GM21390 (cell line): Measurements from ENCODE around the gene FGF18.
"Not testable (repeated sequence)": the region's sequence is repeated elsewhere in the genome, so short reads cannot be mapped to it uniquely, and the experiment has no call there.

ENCODE experiments used
- ATAC-seq: cut with Tn5 transposase; IDR thresholded peaks from one replicate; pipeline ENCODE4 v1.9.1; 2021; ENCODE audit not compliant: unreplicated experiment

FGF18 gene, protein sequence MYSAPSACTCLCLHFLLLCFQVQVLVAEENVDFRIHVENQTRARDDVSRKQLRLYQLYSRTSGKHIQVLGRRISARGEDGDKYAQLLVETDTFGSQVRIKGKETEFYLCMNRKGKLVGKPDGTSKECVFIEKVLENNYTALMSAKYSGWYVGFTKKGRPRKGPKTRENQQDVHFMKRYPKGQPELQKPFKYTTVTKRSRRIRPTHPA

DNA sequence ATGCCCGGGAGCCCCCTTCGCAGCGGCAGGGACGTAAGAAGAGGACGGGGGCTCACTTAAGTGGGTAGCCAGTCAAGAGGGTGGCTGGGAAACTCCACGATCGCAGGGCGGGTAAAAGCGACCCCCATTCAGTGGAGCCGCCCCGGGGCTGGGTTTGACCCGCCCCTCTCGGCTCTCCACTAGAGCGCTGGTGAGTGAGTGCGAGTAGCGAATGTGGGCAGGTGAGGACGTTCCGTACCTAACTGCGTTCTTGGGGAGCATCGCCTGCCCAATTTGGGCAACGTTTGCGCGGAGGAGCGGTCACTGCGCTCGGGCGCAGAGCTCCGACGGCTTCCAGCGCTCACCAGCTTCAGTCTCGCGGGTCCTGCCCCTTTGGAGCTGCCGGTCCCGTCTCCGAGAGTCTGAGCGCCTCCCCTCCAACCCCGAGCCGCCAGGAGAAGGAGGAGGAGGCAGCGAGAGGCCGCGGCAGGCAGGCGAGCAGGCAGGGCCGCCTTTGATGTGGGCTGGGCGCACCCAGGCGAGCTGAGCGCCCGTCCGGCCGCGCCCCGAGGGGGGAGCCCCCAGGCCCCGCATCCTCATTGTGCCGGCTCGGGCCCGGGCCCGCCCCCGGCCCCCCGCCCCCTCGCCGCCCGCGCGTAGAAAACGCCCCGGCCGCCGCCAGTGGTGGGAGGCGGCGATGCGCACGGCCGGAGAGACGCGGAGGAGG lies at the start of gene FGF18:
Gene FGF18 (plus strand): TSS at position 666 of the 706 bp plus-strand sequence. CDS start 553 bp downstream, outside the sequence.
- peak; percentile 39 for ATAC-seq

DNA sequence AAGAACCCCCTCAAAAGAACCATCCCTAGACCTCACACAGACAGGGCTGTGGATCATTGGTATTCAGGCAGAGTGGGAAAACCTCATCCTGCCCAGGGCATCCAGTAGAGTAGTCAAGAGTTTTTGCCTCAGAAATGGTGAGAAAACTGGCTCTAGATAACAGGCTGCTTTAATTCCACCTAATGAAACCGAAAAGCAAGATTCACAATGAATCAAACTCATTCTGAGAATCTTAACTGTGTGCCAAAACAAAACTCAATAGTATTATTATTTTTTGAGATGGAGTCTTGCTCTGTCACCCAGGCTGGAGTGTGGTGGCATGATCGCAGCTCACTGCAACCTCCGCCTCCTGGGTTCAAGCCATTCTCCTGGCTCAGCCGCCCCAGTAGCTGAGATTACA lies 49.5 kb upstream of the FGF18 start:
- ATAC-seq = no peak

DNA sequence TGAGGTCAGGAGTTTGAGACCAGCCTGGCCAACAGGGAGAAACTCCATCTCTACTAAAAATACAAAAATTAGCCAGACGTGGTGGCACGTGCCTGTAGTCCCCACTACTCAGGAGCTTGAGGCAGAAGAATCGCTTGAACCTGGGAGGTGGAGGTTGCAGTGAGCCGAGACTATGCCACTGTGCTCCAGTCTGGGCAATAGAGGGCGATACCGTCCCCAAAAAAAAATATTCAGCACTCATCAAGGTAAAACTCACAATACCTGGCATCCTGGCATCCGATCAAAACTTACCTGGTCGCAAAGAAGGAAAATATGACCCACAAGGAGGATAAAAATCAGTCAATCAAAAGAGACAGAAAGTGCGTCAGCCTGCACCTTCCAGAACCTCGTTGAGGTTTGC lies 48.6 kb upstream of the FGF18 start:
- not testable (repeated sequence) for ATAC-seq

DNA sequence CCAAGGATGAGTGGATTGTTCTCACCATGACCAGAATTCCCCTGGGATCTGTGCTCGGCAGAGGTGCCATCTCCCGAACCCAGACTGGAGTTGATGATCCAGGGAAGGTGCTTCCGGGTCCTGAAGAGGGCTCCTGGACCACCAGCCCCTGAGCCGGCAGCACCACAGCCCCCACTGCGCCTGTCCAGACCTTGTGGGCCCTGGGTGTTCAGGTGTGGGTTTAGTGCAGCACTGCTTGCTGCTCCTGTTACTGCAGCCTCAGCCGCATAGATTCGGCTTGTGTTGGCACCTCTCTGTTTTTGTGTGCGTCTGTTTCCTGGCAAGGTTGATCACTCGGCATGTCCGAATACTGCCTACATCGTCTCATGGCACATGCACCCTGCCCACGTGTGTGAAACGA lies 48.1 kb upstream of the FGF18 start:
- no peak for ATAC-seq

DNA sequence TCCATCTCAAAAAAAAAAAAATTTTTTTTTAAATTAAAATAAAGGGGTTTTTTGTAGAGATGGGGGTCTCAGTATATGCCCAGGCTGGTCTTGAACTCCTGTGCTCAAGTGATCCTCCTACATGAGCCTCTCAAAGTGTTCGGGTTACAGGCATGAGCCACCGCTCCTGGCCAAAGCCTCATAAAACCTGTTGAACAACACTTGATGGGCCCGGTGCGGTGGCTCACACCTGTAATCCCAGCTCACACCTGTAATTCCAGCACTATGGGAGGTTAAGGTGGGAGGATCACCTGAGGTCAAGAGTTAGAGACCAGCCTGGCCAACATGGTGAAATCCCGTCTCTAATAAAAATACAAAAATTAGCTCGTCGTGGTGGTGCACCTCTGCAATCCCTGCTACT lies 39.5 kb upstream of the FGF18 start:
- no peak for ATAC-seq

DNA sequence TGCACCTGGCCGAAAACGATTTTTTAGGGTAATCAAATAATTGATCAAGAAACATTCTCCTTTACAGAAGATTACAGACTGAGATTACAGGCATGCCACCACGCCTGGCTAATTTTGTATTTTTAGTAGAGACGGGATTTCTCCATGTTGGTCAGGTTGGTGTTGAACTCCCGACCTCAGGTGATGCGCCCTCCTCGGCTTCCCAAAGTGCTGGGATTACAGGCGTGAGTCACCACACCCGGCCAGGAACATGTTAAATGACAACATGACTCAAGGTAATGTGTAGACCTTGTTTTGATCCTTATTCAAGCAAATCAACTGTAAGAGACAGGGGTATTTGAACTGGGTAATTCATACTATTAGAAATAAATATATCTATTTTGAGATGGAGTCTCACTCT lies 35.0 kb upstream of the FGF18 start:
- not testable (repeated sequence) for ATAC-seq

DNA sequence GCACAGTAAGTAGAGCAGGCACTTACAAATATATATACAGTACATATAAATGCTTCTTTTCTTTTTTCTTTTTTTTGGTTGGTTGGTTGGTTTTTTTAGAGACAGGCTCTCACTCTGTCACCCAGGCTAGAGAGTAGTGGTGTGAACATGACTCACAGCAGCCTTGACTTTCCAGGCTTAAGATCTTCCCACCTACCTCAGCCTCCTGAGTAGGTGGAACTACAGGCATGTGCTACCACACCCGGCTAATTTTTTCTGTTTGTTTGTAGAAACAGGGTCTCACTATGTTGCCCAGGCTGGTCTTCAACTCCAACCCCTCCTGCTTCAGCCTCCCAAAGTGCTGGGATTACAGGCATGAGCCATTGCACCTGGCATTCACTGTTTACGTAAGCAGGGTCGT lies 34.4 kb upstream of the FGF18 start:
- ATAC-seq = not testable (repeated sequence)

DNA sequence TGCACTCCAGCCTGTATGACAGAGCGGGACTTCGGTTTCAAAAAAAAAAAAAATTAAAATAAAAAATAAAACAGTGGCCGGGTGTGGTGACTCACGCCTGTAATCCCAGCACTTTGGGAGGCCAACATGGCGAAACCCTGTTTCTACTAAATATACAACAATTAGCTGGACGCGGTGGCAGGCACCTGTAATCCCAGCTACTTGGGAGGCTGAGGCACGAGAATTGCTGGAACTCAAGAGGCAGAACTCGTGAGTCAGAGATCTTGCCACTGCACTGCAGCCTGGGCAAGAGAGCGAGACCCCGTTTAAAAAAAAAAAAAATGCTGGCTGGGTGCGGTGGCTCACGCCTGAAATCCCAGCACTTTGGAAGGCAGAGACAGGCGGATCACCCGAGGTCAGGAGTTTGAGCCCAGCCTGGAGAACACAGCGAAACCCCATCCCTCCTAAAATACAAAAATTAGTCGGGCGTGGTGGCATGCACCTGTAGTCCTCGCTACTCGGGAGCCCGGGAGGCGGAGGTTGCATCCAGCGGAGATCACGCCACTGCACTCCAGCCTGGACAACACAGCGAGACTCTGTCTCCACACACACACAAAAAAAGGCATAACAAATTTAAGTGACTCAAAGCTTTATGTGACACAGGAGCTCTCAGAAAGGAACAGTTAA lies 33.3 kb upstream of the FGF18 start:
- ATAC-seq = no peak

DNA sequence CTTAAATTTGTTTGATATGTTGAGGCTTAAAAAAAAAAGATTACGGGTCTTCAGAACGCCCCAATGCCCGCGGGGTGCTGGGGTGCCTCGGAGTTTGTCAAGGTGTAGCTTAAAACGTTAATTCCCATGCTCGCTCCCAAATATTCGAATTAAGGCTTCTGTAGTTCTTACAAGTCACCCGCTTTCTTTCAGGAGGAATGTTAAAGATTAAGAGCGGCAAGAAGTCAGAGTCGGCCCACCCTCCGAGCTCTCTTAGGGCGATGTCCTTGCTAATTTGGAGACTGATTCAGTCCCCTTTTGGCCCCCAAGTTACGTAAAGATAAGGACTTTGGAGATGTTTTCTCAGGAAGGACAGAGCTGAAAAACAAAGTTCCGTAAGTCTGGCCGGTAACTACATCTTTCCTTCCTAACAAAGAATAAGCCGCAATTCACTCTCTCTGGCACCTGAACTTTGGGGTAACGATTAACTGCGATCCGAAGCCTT lies 32.5 kb upstream of the FGF18 start:
- ATAC-seq = no peak

DNA sequence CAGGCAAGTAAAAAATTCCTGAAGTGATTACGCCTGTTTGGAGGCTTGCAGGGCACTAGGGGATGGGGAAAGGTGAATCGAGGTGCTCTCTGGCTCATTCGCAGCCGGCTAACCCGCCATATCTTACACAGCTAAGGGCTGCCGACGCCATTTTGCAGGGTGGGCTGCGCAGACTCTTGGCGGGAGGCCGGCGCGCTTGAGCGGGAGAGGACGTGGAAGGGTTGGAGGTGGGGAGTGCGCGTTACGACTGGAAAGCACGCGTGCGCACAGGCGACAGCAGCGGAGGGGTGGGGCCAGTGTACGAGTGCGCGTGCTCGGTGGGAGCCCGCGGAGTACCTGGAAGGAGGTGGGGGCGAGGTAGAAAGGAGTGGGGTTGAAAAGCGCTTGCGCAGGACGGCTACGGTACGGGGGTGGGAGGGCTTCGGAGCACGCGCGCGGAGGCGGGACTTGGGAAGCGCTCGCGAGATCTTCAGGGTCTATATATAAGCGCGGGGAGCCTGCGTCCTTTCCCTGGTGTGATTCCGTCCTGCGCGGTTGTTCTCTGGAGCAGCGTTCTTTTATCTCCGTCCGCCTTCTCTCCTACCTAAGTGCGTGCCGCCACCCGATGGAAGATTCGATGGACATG lies 32.0 kb upstream of the FGF18 start, which contains the start of gene NPM1:
Gene NPM1 (plus strand): TSS at position 505 of the 625 bp plus-strand sequence. CDS start 100 bp downstream, at position 605.
- ATAC-seq = peak; percentile 83

DNA sequence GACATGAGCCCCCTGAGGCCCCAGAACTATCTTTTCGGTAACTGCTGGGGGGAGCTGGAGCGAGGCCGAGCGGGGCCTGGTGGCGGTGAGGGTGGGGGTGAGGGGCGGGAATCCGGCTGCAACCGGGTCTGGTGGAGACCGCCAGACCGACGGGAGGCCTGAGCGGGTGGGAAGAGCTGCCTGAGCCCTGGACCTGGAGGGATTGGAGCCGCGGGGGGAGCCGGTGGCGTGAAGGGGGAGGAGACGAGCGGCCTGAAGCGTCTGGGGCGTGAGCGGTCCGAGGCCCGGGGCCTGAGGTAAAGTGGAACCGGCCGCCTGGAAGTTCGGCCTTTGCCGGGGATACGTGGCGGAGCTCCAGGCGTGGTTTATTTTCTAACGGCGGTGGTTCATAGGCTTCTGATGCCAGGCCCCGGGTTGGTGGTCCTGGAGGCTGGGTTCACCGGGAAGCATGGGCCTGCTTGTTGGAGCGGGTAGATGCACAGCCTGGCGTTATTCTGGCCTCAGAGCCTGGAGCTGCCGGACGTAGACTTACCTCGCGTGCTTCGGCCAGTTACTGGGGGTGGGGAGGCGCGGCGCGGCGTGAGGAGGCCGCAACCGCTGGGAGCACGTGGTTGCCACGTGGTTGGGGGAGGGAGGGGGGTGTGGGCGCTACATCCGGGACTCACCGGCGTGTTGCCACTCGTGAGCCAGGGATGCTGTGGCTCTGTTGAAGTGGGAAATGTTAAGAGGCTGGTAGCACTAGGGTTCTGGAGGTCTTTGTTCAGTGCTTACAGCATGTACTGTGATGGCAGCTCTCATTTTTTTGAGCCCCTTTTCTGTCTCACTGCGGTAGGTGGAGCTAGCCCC lies 31.3 kb upstream of the FGF18 start:
- peak; percentile 38 for ATAC-seq

DNA sequence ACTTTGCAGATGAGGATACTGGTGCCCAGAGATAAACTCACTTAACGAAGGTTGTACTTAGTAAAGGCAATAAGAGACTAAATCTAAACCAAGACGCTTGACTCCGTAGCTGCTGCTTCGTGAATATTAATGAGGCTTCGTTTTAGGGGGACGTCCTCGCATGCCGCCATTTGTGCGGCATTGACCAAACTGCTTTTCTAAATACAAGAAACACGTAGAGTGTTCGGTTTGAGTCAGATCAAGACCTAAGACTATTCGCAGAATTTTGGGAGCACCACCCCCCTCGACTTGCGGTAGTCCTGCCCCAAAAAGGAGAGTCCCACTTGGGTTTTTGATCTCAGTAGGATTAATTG lies 30.7 kb upstream of the FGF18 start:
- ATAC-seq = no peak

DNA sequence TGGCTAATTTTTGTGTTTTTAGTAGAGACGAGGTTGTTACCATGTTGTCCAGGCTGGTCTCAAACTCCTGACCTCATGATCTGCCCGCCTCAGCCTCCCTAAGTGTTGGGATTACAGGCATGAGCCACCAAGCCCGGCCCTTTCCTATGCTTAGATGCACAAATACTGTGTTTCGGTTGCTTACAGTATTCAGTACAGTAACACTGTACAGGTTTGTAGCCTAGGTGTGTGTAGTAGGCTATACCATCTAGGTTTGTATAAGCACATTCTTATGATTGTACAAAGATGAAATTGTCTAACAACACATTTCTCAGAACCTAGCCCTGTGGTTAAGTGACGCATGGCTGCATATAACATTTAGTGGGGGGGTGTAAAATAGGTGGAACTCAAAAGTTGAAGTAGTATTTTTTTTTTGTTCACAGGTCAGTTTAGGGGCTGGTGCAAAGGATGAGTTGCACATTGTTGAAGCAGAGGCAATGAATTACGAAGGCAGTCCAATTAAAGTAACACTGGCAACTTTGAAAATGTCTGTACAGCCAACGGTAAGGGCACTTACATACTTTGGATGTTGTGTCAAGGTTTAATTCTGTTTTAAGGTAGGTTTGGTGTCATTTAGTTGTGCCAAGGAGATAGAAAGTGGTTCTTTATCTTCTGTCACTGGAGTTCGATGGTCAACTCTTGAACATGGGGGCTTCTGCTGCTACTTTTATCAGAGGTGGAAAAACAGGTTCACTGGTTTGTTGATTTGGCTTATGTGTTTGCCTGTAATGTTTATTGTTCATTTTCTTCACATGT lies 28.4 kb upstream of the FGF18 start:
- ATAC-seq = no peak

DNA sequence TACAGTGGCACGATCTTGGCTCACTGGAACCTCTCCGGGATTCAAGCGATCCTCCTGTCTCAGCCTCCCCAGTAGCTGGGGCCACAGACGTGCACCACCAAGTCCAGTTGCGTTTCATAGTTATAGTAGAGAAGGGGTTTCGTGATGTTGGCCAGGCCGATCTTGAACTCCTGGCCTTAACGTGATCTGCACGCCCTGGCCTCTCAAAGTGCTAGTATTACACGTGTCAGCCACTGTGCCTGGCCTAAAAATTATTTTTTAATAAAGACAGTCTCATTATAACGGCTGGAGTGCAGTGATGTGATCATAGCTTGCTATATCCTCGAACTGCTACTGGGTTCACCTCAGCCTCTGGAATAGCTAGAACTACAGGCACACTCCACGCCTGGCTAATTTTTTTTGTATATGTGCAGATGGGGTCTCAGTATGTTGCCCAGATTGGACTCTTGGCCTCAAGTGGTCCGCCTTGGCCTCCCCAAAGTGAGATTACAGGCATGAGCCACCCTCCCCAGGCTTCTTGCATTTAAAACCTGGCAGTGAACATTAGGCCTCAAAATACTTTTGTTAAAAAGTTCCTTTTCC lies 27.4 kb upstream of the FGF18 start:
- no peak for ATAC-seq

DNA sequence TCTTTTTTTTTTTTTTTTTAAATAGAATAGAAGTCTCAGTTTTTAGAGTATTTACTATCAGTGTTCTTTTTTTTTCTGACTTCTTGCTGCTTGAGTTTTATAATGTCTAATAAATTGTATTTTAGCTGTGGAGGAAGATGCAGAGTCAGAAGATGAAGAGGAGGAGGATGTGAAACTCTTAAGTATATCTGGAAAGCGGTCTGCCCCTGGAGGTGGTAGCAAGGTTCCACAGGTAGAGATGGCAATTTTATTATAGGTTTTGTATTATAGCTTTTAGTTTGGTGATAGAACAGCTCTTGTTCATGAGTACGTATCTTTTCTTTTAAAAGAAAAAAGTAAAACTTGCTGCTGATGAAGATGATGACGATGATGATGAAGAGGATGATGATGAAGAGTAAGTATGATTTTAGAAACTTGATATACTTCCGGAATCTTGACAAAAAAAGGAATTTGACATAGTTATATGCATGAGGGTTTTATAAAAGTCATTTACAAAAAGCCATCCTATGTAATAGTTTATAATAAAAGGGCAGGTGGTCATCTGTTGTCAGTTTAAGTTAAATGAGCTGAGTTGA lies 26.8 kb upstream of the FGF18 start:
- ATAC-seq = no peak

DNA sequence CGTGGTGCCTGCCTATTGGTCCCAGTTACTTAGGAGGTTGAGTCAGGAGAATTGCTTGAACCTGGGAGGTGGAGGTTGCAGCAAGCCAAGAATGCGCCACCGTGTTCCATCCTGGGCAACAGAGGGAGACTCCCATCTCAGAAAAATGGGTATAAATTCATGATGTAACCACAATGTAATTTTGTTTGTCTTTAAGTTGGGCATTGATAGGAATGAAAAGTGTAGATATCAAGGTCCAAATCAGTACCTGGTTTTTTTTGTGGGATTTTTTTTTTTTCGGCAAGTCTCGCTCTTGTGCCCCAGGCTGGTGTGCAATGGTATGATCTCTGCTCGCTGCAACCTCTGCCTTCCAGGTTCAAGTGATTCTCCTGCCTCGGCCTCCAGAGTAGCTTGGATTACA lies 24.4 kb upstream of the FGF18 start:
- no peak for ATAC-seq

DNA sequence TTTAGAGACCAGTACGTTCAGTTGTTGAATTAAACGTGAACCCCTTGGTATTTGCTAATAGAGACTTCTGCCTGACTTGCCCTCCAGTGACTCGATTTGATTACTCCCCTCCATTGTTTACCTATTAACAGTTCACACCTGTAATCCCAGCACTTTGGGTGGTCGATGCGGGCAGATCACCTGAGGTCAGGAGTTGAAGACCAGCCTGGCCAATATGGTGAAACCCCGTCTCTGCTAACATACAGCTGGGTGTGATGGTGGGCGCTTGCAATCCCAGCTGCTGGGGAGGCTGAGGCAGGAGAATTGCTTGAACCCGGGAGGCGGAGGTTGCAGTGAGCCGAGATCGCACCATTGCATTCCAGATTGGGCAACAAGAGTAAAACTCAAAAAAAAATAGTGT lies 22.9 kb upstream of the FGF18 start:
- not testable (repeated sequence) for ATAC-seq

DNA sequence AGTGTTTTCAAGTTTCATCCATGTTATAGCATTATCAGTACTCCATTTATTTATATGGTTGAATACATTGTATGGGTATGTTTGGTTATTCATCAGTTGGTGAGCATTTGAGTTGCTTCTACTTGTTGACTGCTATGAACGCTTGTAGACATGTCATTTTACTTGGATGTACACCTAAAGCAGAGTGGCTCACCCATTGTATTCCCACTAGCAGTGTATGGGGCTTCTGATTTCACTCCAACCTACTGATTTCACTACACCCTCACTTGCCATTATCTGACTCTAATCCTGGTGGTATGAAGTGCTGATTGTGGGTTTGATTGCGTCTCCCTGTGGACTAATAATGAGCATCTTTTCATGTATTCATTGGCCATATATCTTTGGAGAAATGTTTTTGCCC lies 22.3 kb upstream of the FGF18 start:
- no peak for ATAC-seq

DNA sequence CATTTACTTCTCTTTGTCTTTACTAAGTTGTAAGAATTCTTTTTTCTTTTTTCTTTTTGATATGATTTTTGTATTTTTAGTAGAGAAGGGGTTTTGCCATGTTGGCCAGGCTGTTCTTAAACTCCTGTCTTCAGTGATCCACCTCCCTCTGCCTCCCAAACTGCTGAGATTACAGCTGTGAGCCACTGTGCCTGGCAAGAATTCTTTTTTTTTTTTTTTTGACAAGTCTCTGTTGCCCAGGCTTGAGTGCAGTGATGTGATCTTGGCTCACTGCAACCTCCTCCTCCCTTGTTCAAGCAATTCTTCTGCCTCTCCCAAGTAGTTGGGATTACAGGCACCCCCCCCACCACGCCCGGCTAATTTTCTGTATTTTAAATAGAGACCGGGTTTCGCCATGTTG lies 21.8 kb upstream of the FGF18 start:
- no peak for ATAC-seq
